NCI-H187 treated with DMSO at 0.1 percent for 48 hours (cell line): Measurements from ENCODE around the gene ZNF546.
A peak's percentile ranks its signal among the peaks of the same experiment; 100 is the strongest.
"Not testable (repeated sequence)": the region's sequence is repeated elsewhere in the genome, so short reads cannot be mapped to it uniquely, and the experiment has no call there.

ENCODE experiments used
- DNase-seq: peaks from one replicate; lab custom pipeline; 2025; lab: John Stamatoyannopoulos, UW

ZNF546 gene

DNA sequence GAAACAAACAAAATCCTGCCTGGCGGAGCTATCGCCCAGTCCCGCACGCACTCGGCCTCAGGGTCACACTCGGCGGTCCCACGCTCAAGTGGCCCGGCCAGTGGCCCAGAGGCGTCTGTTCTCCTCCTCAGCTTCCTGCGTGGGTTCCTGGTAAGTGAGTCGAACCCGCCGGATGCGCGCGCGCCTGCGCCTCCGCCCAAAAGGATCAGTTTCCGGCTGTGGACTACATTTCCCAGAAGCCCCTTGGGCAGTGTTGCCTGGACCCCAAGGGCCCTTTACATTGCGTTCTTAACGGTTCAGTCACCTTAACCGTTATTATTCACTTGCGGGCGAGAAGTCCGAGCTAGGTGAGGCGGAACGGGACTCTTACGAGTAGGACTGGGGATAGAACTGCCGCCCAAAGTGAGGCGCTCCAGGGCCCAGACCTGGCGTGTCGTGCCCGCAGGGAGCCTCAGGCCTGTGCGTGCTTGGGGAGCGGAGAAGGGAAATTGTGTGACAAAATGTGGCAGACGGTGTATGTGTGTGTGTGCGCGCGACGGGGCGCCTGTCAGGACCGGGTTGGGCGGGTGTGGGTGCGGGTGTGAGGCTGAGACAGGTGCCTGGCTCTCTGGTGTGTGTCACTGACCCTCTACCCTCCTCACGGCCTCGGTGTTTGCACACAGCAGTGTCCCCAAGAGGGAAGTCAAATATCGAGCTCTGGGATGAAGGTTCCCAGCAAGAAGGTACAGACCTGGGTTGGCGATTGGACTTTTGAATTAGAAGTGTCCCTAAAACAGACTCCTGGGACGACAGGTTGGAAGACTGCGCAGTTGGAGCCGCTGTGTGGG is at the start of gene ZNF546:
Gene ZNF546, plus strand, starts transcription at position 250 of the 827 bp plus-strand sequence. CDS start 1,267 bp downstream, outside the sequence.
- DNase-seq, result peak; percentile 53

DNA sequence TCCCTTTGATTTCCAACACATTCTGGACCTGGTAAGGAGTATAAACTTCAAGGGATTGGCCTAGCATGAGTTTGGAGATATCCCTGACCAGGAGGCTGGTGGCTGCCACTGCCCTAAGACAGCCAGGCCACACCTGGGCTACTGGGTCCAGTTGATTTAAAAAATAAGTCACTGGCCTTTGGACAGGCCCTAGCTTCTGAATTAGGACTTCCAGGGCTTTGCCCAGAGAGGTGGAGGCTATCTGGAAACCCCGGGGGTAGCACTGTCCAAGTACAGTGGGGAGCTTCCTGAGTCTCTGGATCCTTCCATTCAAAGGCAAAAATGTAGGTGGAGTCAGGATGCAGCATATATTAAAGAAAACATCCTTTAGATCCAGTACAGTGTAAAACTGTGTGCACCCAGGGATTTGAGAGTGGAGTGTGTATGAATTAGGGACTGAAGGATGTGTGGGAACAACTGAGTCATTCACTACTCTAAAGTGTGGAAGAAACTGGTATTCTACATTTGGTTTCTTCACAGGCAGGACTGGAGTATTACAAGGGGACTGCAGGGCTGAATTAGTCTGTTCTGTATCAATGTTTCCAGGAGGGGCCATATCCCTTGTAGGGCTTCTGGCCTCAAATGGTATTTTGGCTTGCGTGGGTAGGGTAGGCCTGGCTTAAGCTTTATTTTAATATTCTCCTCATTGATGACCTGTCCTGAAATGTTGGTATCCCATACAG is 47.7 kb upstream of the ZNF546 start:
- no peak for DNase-seq

DNA sequence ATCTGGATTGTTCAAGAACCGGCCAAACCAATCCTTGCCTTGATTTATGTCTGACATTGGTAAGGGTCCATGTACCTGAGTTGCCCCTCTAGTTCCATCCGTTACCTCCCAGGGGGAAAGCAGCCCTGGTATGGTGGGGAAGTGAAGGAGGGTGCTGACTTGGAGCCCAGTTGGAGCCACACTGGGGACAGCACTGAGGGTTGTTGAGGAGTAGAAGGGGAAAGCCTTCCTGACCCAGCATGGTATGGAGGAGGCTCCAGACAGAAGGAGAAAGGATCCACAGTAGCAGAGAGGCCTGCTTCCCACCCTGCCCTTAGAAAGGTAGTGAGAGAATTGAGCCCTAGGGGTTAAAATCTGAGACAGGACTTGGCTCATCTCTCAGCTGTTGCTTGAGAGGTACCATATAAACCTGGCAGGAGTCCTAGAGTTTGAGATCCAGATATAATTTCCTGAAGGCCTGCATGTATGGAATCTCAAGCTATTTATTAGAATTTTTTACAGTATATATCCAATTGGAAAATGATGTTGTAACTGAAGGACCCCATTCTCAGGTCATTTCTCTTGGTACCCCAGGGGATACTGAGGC is 45.7 kb upstream of the ZNF546 start:
- no peak for DNase-seq

DNA sequence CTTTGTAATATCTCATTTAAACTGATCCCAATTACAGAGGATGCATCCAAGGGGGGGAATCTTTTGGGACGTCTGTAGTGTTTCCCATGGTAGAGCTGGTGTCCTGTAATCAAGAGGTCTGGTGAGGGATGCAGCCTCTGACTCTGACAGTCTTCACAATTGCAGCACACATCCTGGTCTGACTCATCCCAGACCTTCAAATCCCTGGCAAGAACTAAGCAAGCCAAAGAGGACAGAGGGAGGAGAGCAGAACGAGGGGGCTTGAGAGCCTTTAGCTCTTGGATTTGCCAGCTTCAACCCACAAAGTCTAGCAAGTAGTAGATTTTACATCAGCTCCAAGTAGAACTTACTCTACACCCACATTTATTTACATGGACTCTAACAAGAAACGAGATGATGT is 45.2 kb upstream of the ZNF546 start:
- no peak for DNase-seq

DNA sequence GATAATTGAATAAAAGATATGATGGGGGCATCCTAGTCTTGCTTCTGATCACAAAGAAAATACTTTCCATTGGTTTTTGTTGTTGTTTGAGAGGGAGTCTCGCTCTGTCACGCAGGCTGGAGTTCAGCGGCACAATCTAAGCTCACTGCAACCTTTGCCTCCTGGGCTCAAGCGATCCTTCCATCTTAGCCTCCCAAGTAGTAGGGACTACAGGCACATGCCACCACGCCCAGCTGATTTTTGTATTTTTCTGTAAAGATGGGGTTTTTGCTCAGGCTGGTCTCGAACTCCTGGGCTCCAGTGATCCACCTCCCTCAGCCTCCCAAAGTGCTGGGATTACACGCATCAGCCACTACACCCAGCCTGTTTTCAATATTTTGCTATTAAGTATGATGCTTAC is 42.9 kb upstream of the ZNF546 start:
- no peak for DNase-seq

DNA sequence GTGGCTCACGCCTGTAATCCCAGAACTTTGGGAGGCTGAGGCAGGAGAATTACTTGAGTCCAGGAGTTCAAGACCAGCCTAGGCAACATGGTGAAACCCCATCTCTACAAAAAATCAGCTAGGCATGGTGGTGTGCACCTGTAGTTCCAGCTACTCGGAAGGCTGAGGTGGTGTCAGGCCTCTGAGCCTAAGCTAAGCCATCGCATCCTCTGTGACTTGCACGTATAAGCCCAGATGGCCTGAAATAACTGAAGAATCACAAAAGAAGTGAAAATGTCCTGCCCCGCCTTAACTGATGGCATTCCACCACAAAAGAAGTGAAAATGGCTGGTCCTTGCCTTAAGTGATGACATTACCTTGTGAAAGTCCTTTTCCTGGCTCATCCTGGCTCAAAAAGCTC is 39.0 kb upstream of the ZNF546 start:
- not testable (repeated sequence) for DNase-seq

DNA sequence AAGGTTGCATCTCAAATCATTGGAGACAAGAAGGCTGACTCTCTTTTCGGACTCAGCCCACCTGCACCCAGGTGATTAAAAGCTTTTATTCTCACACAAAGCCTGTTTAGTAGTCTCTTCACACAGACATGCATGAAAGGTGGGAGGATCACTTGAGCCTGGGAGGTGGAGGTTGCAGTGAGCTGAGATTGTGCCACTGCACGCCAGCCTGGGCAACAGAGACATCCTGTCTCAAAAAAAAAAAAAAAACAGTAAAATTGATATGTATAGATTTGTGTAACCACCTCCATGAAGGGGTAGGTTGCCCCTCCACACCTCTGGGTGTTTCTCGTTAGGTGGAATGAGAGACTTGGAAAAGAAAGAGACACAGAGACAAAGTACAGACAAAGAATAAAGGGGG is 37.9 kb upstream of the ZNF546 start:
- not testable (repeated sequence) for DNase-seq

DNA sequence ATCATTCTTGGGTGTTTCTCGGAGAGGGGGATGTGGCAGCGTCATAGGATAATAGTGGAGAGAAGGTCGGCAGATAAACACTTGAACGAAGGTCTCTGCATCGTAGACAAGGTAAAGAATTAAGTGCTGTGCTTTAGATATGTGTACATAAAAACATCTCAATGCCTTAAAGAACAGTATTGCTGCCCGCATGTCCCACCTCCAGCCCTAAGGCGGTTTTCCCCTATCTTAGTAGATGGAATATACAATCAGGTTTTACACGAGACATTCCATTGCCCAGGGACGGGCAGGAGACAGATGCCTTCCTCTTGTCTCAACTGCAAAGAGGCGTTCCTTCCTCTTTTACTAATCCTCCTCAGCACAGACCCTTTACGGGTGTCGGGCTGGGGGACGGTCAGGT is 37.5 kb upstream of the ZNF546 start:
- DNase-seq, result not testable (repeated sequence)

DNA sequence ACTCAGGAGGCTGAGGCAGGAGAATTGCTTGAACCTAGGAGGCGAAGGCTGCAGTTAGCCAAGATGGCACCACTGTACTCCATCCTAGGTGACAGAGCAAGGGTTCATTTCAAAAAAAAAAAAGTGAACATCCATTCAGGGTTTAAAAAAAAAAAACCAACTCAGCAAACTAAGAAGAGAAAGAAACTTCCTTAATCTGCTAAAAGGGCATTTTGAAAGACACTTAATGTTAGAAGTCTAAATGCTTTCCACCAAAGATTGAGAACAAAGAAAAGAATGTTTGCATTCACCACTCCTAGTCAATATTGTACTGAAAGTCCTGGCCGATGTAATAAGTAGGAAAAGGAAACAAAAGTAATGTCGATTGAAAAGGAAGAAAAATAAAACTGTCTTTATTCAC is 33.0 kb upstream of the ZNF546 start:
- no peak for DNase-seq

DNA sequence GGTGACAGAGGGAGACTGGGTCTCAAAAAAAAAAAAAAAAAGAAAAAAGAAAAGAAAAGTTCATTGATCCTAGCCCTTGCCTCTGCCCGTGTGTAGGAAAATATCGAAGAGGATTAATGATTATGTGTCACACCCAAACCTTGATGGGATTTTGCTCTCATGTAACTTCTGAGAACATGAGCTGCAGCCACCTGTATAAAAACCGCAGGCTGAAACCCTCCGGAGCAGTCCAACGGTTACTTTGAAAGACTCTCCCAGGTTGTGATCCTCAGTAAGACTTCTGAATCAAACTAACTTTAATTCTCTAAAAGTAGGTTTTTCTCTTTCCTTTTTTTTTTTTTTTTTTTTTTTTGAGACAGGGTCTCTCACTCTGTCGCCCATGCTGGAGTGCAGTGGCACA is 30.2 kb upstream of the ZNF546 start:
- no peak for DNase-seq

DNA sequence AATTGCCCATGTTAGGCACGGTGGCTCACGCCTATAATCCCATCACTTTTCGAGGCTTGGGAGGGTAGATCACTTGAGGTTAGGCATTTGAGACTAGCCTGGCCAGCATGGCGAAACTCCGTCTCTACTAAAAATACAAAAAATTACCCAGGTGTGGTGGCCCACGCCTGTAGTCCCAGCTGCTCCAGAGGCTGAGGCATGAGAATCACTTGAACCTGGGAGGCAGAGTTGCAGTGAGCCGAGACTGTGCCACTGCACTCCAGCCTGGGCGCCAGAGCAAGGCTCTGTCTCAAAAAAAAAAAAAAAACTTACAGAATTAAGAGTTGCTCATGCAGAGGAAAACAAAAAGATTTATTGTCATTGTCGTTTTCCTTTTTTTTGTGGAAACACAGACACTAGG is 29.3 kb upstream of the ZNF546 start:
- no peak for DNase-seq

DNA sequence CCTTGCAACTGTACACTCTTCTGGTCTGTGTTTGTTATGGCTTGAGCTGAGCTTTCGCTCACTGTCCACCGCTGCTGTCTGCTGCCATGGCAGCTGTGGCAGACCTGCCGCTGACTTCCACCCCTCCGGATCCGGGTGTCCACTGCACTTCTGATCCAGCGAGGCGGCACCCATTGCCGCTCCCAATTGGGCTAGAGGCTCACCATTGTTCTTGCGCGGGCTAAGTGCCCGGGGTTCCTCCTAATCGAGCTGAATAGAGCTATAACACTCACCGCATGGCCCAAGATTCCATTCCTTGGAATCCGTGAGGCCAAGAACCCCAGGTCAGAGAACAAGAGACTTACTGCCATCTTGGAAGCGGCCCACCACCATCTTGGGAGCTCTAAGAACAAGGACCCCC is 28.1 kb upstream of the ZNF546 start:
- no peak for DNase-seq

DNA sequence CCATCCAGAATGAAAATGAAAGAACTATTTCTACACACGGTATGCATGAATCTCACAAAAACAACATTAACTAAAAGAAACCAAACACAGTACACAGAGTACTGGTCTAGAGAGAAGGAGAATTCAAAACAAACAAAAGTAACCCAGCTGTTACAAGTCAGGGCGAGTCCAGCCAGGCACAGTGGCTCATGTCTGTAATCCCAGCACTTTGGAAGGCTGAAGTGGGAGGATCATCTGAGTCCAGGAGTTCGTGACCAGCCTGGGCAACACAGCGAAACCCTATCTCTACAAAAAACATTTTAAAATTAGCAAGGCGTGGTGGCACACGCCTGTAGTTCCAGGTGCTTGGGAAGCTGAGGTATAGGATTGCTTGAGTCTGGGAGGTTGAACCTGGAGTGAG is 27.6 kb upstream of the ZNF546 start:
- no peak for DNase-seq

DNA sequence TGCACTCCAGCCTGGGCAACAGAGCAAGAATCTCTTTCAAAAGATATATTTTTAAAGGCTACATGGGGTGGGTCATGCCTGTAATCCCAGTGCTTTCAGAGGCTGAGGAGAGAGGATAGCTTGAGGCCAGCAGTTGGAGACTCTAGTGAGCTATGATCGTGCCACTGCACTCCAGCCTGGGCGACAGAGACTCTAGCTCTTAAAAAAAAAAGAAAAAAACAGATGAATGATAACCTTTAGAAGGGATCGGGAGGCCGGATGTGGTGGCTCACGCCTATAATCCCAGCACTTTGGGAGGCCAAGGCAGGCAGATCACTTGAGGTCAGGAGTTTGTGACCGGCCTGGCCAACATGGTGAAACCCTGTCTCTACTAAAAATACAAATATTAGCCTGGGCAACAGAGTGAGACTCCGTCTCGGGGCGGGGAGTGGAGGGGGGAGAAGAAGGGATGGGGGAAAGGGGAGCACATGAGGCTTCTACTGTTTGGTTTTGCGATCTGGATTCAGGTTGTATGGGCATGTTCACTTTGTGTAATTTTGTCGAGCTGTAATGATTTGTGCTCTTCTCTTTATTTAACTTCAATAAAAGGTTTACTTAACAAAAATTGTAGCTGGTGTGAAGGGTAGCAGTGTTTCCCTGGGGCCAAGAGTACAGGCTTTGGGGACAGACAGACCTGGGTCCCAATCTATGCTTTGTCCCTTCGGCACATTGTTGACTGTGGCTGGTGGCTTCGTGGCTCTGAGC is 27.0 kb upstream of the ZNF546 start:
- no peak for DNase-seq

DNA sequence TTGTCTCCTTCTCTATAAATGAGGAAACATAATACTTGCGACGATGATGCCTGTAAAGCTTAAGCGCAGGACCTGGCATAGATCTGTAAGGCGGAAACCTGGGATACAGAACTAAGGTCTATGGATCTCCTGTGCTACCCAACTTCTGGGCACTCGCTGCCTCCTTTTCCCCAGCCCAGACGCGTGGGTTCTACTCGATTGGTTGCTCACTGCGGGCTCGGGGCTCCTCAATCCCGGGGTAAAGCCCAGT is 26.5 kb upstream of the ZNF546 start:
- DNase-seq, result peak; percentile 11

DNA sequence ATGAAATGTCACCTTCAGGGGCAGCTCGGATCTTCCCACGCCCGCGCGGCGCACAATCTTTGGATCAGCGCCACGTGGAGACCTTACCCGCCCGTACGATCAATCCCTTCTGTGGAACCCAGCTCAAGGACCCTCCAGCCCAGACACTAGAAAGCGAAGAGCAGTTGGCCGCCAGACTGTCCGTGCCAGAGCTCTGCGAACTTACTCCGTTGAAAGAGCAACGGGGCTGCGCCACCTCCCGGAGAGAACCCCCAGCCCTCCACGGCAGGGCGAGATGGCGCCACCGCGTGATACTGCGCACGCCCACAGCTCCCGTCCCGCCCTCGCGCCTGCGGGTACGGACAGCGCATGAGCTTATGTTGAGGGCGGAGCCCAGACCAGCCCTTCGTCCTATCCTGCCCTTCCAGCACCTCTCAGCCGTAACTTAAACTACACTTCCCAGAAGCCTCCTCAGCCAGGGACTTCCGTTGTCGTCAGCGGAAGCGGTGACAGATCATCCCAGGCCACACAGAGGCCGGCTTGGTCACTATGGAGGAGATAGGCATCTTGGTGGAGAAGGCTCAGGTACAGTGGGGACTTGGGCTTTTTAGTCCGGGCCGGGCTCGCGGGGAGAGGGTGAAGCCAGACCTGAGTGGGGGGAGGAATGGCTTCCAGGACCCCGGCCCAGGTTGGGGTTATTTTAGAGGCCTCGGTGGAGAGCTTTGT is 26.0 kb upstream of the ZNF546 start, which contains the start of gene PSMC4:
Gene PSMC4, plus strand, starts transcription at position 491 of the 705 bp plus-strand sequence. Its CDS starts 38 bp downstream, at position 529.
- peak; percentile 97 for DNase-seq

DNA sequence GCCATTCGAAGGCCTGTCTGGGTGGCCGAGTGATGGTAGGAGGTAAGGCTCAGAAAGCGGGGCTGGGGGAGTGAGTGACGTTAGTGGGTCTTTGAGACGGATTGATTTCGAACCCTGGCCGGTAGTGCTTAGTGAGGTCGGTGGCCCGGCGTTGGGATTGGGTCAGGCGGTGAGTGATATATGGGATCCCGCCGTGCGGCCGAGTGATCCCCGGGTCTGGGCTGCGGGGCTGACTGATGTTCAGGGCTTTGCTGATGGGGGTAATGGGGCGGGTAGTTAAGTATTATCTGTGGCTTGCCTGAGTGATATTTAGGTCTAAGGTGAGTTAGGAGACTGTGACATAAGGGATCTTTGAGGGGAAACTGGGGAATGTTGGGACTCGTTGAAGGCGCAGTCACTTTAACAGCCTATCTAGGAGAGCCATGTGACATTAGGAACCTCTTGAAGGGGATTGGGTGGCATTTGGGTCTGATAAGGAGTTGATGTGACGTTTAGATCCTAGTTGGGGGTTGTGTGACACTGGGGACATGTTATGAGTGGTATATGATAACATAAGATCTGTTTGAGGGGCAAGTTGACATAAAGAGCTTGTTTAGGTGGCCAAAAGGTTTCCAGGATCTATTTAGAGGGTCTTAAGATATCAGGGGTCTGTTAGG is 25.4 kb upstream of the ZNF546 start:
- DNase-seq, result no peak

DNA sequence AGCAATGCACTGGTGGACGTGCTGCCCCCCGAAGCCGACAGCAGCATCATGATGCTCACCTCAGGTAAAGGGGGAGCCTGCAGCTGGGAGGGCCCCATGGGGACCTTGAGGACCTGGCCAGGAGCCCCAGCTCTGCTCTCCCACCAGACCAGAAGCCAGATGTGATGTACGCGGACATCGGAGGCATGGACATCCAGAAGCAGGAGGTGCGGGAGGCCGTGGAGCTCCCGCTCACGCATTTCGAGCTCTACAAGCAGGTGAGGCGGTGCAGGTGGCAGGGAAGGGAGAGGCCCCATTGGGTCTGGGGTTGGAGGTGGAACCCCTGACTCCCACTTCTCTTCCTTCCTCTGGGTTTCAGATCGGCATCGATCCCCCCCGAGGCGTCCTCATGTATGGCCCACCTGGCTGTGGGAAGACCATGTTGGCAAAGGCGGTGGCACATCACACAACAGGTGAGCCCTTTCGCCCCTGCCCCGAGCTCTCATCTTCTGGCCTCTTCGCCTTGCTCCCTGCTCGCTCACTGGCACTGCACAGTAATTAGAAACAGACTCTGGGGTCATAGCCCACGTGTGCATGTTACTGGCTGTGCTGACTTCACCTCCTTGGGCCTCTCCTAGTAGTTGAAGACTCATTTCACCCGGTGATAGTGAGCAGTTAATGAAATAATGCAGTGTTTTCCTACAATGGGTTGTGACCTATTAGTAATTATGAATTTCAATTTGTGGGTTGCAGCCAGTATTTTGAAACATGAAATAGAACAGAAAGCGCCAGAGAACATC is 22.3 kb upstream of the ZNF546 start:
- no peak for DNase-seq

DNA sequence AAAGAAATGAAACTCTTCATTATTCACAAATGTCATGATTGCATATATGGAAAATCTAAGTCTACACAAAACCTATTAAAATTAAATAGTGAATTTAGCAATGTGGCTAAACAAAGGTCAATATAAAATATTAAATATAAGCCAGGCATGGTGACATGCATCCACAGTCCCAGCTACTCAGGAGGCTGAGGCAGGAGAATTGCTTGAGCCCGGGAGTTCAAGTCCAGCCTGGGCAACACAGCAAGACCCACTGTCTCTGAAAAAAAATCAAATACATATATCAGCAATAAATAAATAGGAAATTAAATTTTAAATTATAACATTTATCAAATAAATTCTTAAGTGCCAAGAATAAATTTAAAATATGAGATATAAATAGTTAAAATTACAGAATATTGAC is 14.0 kb upstream of the ZNF546 start:
- DNase-seq, result no peak

DNA sequence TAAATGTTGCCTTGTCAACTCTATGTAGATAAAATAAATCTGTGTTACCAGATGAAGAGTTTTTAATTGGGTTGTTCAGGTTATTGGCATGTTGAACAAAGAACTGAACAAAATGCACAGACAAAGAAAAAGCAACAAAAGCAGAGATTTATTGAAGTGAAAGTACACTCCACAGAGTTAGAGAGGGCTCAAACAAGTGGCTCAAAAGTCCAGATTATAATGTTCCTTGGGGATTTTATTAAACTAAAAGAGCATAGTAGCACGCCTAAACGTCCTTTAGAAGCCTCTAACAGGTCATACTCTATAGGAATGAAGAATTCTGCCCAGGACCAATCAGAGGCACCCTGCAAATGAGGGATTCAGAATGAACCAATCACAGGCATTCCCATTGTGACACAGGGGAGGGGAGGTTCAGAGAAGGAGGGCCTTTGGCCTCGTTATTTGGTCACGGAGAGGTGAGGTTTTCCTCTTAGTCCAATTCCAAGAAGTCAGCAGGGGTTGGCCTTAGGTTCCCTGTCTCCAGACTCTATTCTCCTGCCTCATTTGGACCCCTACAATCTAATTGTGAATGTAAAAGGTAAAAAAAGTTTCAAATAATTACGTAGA is 13.1 kb upstream of the ZNF546 start:
- no peak for DNase-seq
